ENCODE measurements around the gene RIT2. TPM values are rescaled to one million over a fixed set of nuclear protein-coding genes. Genes with fewer than 3 reads are reported as not detected.

Gene RIT2
- total RNA-seq, 1 donor from 2014 or later: not detected

GRCh38 chr18:43073771-43074170 is 41.7 kb downstream of the RIT2 start:
- TF ChIP-seq CTCF (conservative IDR thresholded peaks at IDR 0.05; ENCODE audit: low read depth, low read length): no peak
- no peak for DNase-seq (ENCODE audit: low read depth)

GRCh38 chr18:43068781-43069180 is 46.7 kb downstream of the RIT2 start:
- TF ChIP-seq CTCF (conservative IDR thresholded peaks at IDR 0.05; ENCODE audit: low read depth, low read length): no peak
- DNase-seq (ENCODE audit: low read depth): no peak
- H3K4me3 ChIP-seq (ENCODE audit: low read depth, low read length): no peak overlapping the region

More at GRCh38 chr18:43073771-43074170, 41.7 kb downstream of the RIT2 start:
- no peak overlapping the region for H3K4me3 ChIP-seq (ENCODE audit: low read depth, low read length)

GRCh38 chr18:43067570-43067969 is 47.9 kb downstream of the RIT2 start:
- no peak overlapping the region for H3K4me3 ChIP-seq (ENCODE audit: low read depth, low read length)
- TF ChIP-seq CTCF (conservative IDR thresholded peaks at IDR 0.05; ENCODE audit: low read depth, low read length): no peak
- no peak for DNase-seq (ENCODE audit: low read depth)

GRCh38 chr18:43061816-43062215 is 53.7 kb downstream of the RIT2 start:
- no peak for DNase-seq (ENCODE audit: low read depth)
- no peak for TF ChIP-seq CTCF (conservative IDR thresholded peaks at IDR 0.05; ENCODE audit: low read depth, low read length)
- no peak overlapping the region for H3K4me3 ChIP-seq (ENCODE audit: low read depth, low read length)

GRCh38 chr18:43061318-43061717 is 54.2 kb downstream of the RIT2 start:
- no peak for DNase-seq (ENCODE audit: low read depth)
- no peak overlapping the region for H3K4me3 ChIP-seq (ENCODE audit: low read depth, low read length)
- TF ChIP-seq CTCF (conservative IDR thresholded peaks at IDR 0.05; ENCODE audit: low read depth, low read length): no peak

- H3K4me3 ChIP-seq (ENCODE audit: low read depth, low read length): no peak overlapping the region
- no peak for TF ChIP-seq CTCF (conservative IDR thresholded peaks at IDR 0.05; ENCODE audit: low read depth, low read length)
- DNase-seq (ENCODE audit: low read depth): peak; percentile 81
Measured at GRCh38 chr18:43060020-43060419, 55.5 kb downstream of the RIT2 start.

GRCh38 chr18:43054815-43055519 is 60.5 kb downstream of the RIT2 start:
- TF ChIP-seq CTCF (conservative IDR thresholded peaks at IDR 0.05; ENCODE audit: low read depth, low read length): no peak
- DNase-seq (ENCODE audit: low read depth): no peak
- no peak overlapping the region for H3K4me3 ChIP-seq (ENCODE audit: low read depth, low read length)

All from epithelial cell of proximal tubule (primary cell).